Urinary bladder (tissue), 4 donors: Measurements from ENCODE around the gene BCL7A. TPM values are rescaled to one million over a fixed set of nuclear protein-coding genes. Genes with fewer than 3 reads are reported as not detected.
"Not testable (repeated sequence)": the region's sequence is repeated elsewhere in the genome, so short reads cannot be mapped to it uniquely, and the experiment has no call there.

ENCODE experiments used
- DNase-seq: peaks from one replicate; pipeline ENCODE4 v3.0.0-alpha.2; 2015; ENCODE audit errors: extremely low spot score
- H3K27ac ChIP-seq: one replicate; pipeline ENCODE4 v1.5.1; 2013; ENCODE audit warnings: low read depth, mild to moderate bottlenecking, moderate library complexity
- H3K36me3 ChIP-seq: one replicate; pipeline ENCODE4 v1.6.1; 2013; ENCODE audit warnings: mild to moderate bottlenecking, moderate library complexity; ENCODE audit not compliant: insufficient read depth
- H3K4me1 ChIP-seq: one replicate; pipeline ENCODE4 v1.6.1; 2013; ENCODE audit warnings: mild to moderate bottlenecking, moderate library complexity; ENCODE audit not compliant: insufficient read depth
- H3K4me3 ChIP-seq: one replicate; pipeline ENCODE4 v1.5.1; 2013; ENCODE audit warnings: low read depth, low read length
- WGBS: extraction: QIAGEN DNeasy Blood & Tissue Kit; methylation state at CpG from one replicate; pipeline ENCODE4 v1.1.7; 2013; 5-methylcytosine and 5-hydroxymethylcytosine counted together
- polyA plus RNA-seq: library from polyadenylated mRNA; stranded (reverse); fragments of 200-250 nt; gene quantifications from one replicate; pipeline ENCODE4 v1.2.3, GENCODE V29; 2013
- total RNA-seq: library from RNA; depleted of rRNA; stranded (reverse); fragments of >200 nt; gene quantifications from one replicate; pipeline ENCODE4 v1.2.3, GENCODE V29; 2014
- donor health status: healthy with polysubstance abuse.
- donor health status: healthy.

Gene BCL7A
- 7.8 TPM for total RNA-seq
- 9.1 TPM for polyA plus RNA-seq

DNA sequence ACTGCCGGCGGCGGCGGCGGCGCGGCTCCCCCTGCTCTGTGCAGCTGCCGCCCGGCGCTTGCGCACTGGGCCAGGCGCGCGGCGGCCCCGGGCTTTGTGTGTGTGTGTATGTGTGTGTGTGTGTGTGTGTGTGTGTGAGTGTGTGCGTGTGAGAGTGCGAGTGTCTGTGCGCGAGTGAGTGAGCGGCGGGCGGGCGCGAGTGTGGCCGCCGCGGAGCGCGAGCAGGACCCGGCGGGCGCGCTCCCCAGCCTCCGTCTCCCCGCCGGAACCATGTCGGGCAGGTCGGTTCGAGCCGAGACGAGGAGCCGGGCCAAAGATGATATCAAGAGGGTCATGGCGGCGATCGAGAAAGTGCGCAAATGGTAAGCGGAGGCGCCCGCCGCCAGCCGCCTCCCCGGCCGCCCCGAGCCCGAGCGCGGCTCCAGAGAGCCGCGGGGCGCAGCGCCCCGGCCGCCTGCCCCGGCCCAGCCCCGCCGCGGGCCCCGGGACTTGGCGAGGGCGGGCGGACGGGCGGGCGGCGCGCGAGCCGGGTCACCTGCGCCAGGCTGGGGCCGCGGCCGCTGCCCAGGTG, at the start of gene BCL7A:
TSS of gene BCL7A (plus strand) at position 63 of the 571 bp plus-strand sequence. CDS start at position 271, 208 bp downstream.
- WGBS = under 1% methylated on average over 83 of the region's 83 CpGs
- H3K4me3 ChIP-seq = peak within 1 kb of the TSS; percentile 96

DNA sequence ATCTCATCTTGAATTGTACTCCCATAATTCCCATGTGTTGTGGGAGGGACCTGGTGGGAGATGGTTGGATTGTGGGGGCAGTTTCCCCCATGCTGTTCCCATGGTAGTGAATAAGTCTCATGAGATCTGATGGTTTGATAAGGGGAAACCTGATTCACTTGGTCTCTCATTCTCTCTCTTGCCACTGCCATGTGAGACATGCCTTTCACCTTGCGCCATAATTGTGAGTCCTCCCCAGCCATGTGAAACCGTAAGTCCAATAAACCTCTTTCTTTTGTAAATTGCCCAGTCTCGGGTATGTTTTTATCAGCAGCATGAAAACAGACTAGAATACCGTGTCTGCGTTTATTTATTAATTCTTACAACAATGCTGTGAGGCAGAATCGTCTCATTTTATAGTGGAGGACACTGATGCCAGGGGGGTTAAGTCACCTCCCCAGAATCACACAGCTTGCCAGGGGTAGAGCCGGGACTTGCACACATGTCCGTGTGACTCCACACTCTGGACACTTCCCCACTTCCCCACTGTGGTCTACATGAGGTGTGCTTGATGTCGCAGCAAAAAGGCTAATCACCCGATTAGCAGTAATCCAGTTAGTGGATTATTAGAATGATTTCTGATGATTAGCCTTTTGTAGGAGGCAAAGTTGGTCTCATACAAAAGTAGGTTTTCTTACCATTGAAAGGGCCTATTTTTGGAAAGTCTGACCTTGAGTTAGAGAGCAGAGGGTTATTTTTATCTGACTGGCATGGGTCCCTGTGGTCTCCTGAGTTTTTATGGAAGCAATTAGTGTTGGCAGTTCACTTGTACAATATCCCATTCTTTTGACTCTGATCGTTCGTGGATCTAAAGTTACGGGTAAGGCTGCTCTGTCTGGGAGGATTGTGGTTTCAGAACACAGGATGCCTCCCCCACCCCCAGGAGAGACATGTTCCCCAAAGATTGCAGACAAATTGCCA, 47.4 kb upstream of the BCL7A start:
- H3K4me3 ChIP-seq = no peak overlapping the region
- no peaks in the 10 kb centered on the region for H3K36me3 ChIP-seq
- no peak overlapping the region for H3K27ac ChIP-seq
- H3K4me1 ChIP-seq = no peaks in the 10 kb centered on the region
- DNase-seq = no peak
- WGBS = 73% methylated on average over 13 of the region's 13 CpGs

More for the DNA sequence above, at the start of gene BCL7A:
- peak; percentile 51 for DNase-seq
- no peaks in the 10 kb centered on the region for H3K36me3 ChIP-seq
- no peaks in the 10 kb centered on the region for H3K4me1 ChIP-seq
- H3K27ac ChIP-seq = peak within 1 kb of the TSS; percentile 90

DNA sequence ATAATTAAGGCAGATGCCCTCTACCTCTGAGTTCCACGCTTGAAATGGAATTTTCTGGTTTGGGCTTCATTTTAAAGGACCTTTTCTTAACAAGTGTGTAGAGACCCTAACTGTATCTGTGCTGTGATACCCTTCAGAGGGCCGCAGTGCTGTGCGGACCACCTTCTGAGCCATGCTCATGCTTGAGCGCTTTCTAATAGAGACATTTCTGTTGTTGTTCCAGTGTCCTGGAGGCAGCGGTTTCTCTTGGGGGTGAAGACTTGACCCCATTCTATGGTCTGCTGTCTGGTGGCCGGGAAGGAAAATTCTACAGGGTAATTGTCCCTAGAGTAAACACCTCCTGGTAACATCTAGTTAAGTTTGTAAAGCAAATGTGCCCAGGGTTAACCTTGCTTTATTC, 46.7 kb upstream of the BCL7A start:
- H3K36me3 ChIP-seq = no peaks in the 10 kb centered on the region
- no peak overlapping the region for H3K27ac ChIP-seq
- WGBS = 86% methylated on average over 6 of the region's 6 CpGs
- H3K4me1 ChIP-seq = no peaks in the 10 kb centered on the region
- H3K4me3 ChIP-seq = no peak overlapping the region
- no peak for DNase-seq

DNA sequence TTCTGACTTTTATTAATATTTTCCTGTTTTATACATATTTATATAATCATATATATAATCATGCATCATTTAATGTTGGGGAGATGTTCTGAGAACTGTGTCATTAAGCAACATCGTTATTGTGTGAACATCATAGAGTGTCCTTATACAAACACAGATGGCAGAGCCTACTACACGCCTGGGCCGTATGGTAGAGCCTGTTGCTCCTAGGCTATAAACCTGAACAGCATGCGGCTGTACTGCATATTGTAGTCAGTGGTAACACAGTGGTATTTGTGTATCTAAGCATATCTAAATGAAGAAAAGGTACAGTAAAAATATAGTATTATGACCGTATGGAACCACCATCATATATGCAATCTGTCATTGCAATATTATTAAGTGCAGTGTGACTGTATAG, 44.7 kb upstream of the BCL7A start:
- no peak overlapping the region for H3K27ac ChIP-seq
- WGBS = 93% methylated on average over 5 of the region's 5 CpGs
- no peaks in the 10 kb centered on the region for H3K4me1 ChIP-seq
- no peaks in the 10 kb centered on the region for H3K36me3 ChIP-seq
- H3K4me3 ChIP-seq = no peak overlapping the region
- DNase-seq = no peak

DNA sequence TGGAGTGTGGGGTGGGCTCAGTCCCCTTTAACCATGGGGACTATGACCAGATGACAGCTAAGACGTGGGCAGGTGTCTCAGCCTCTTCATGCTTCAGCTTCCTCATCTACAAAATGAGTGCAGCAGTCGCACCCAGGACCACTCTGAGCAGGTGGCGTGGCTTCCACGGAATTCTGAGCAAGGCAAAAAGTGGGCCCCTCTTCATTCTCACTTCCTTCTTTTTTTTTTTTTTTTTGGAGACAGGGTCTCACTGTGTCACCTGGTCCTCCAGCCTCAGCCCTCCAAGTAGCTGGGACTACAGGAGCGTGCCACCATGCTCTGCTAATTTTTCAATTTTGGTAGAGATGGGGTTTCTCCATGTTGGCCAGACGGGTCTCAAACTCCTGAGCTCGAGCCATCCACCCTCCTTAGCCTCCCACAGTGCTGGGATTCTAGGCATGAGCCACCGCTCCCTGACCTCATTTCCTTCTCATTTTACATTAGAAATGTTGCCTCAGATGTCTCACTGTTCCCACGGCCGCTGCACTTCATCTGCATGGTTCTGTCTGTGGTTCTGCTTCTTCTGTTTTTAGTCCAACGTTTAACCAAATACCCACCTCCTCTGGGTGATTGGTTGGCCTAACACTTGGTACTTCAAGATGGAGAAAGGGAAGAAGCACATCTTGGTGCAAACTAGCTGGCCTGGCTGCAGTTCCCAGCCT, 41.3 kb upstream of the BCL7A start:
- DNase-seq = no peak
- Histone ChIP-seq H3K4me3 (no peak overlapping the region), H3K4me1 (no peaks in the 10 kb centered on the region), H3K27ac (no peak overlapping the region), H3K36me3 (no peaks in the 10 kb centered on the region)
- 73% methylated on average over 11 of the region's 11 CpGs for WGBS

DNA sequence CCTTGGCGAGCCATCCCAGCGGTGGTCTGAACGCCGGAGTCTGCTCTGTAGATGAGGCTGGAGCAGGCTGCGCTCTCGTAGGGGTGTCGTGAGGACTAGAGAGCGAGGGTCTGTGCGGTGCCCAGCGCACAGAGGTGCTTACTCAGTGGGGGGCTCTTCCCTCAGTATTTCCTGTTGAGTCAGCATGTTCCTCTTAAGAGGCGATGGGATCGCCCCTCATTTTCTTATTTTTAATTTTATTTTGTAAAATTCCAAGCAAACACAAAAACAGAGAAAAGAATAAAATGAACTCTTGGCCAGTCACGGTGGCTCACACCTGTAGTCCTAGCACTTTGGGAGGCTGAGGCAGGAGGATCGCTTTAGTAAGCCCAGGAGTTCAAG, 40.8 kb upstream of the BCL7A start:
- no peak overlapping the region for H3K27ac ChIP-seq
- DNase-seq = no peak
- H3K4me3 ChIP-seq = no peak overlapping the region
- no peaks in the 10 kb centered on the region for H3K36me3 ChIP-seq
- WGBS = 86% methylated on average over 14 of the region's 14 CpGs
- no peaks in the 10 kb centered on the region for H3K4me1 ChIP-seq

DNA sequence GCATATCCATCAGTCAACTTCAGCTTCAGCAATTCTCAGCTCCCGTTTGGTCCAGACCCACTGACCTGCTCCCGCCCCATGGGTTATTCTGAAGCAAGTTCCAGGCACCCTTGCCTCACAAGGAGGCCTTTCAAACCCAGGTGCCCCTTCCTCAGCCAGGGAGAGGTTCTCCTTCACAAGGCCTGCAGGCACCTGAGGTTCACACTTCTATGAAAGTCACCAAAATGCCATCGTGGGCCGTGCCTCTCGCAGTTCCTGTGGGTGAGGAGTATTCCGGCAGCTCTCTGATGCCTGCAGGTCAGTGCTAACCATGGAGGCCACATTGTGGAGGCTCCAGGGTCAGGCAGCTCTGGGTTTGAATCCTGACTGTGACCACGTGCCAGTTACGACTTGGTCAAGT, 40.2 kb upstream of the BCL7A start:
- WGBS = 88% methylated on average over 8 of the region's 8 CpGs
- Histone ChIP-seq H3K4me1 (no peaks in the 10 kb centered on the region), H3K36me3 (no peaks in the 10 kb centered on the region), H3K27ac (no peak overlapping the region), H3K4me3 (no peak overlapping the region)
- DNase-seq = no peak

DNA sequence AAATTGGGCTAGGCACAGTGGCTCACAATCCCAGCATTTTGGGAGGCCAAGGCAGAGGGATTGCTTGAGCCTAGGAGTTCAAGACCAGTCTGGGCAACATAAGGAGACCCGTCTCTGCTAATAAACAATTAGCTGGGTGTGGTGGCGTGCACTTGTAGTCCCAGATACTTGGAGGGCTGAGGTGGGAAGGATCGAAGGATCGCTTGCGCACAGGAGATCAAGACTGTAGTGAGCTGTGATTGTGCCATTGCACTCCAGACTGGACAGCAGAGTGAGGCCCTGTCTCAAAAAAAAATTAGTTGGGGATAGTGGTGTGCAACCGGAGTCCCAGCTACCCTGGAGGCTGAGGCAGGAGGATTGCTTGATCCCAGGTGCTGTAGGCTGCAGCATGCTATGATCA, 38.7 kb upstream of the BCL7A start:
- Histone ChIP-seq H3K27ac (no peak overlapping the region), H3K4me1 (no peaks in the 10 kb centered on the region), H3K36me3 (no peaks in the 10 kb centered on the region), H3K4me3 (no peak overlapping the region)
- DNase-seq = no peak
- WGBS = 96% methylated on average over 6 of the region's 6 CpGs

DNA sequence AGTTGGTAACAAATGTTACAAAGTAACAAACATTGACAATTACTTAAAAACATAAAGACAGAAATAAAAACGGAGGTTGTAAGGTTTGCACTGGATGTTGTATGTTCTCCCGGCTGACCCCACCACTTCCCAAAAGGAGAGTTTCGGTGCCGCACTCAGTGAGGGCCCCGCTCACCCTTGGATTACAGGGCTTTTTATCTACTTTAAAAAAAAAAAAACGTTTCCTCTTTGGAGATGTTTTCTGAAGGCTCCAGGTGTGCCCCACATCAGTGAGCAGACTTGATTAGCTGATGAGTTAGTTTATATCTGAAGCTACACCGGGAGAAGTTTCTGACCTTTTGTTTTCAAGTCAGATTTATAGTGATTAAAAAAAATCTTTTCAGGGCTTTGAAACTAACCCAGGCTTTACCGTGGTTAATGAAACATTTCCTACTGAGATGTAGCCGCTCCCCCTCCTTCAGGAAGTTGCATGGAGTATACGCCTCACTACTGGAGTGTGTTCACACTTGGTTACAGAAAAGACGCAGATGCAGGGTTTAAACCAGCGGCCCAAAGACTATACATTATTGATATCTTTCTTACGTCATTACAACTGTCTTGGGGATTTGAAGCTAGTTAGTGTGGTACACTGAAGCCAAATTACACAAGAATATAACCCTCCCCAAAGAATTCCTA, 38.0 kb upstream of the BCL7A start:
- DNase-seq = no peak
- Histone ChIP-seq H3K4me3 (no peak overlapping the region), H3K36me3 (no peaks in the 10 kb centered on the region), H3K4me1 (no peaks in the 10 kb centered on the region), H3K27ac (no peak overlapping the region)
- 50% methylated on average over 13 of the region's 13 CpGs for WGBS

DNA sequence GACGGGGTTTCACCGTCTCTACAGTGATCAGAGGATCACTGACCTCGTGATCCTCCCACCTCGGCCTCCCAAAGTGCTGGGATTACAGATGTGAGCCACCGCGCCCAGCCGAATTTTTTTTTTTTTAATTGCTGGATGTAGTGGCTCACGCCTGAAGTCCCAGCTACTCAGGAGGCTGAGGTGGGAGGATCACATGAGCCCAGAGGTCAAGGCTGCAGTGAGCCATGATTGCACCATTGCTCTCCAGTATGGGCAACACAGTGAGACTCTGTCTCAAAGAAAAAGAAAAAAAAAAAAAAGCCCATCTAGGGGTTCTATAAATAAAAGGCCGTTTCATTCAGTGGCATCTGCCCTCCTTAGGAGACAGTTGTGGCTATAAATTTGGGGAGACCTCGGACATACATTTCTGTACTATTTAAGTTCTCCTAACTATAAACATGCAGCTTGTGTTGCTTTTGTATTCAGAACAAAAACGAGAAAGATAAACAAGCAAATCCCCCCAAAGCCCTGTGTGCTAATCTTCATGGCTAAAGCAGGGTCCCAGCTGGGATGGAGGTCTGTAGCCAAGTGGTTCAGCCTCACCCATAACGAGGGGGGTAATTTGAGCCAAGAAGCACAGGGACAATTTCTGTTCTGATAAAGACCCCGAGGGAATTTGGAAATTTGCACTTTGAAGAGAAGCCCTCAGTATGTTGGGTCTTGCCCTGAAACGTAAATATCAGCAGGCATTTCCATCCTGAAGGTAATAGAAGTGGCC, 35.0 kb upstream of the BCL7A start:
- Histone ChIP-seq H3K4me1 (no peaks in the 10 kb centered on the region), H3K4me3 (no peak overlapping the region), H3K27ac (no peak overlapping the region), H3K36me3 (no peaks in the 10 kb centered on the region)
- DNase-seq = no peak
- 62% methylated on average over 14 of the region's 14 CpGs for WGBS

DNA sequence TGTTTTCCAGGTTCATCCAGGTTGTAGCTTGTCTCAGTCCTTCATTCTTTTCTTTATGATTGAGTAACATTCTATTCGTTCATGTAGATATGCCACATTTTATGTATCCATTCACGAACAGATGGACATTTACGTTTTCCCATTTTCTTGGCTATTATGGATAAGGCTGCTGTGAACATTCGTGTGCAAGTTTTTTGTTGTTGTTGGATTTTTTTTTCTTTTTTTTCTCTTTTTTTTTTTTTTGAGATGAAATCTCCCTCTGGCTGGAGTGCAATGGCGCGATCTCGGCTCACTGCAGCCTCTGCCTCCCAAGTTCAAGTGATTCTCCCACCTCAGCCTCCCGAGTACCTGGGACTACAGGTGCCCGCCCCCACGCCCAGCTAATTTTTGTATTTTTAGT, 33.2 kb upstream of the BCL7A start:
- not testable (repeated sequence) for H3K36me3 ChIP-seq, H3K27ac ChIP-seq, DNase-seq, H3K4me1 ChIP-seq, H3K4me3 ChIP-seq
- WGBS = 91% methylated on average over 10 of the region's 10 CpGs

DNA sequence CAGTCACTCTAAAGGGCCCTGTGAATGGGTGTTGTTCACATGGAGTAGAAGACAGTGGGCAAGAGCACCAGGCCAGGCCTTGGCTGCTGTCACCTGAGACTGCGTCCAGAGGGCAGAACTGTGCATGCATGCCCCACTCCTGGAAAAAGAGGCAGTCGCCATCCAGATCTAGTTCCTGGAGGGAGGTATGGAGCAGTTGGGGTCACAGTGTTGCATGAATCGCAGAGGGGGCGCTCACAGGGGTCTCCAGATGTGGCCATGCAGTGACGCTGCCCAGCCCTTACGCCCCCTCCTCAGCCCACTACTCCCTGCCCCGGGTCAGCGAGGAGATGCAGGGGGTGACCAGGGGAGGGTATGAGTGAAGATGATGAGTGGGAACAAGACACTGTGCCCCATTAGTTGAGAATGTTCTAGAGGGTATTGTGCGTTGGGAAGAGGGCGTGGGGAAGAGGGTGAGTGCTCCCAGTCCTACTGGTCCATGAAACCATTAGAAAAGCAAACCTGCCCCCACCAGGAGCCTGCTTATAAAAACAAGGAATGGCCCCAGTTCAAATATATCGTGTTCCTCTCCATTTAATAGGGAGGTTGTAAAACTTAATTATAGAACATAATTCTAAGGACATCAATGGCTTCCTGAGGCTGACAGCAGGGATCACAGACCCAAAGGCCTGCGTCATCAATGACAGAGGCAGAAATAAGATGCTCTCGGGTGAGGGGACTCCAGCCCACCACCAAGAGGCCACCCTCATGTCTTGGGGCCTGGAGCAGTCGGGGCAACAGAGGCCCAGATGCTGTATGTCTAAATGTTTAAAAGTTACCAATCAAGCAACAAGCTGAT, 32.2 kb upstream of the BCL7A start:
- DNase-seq = no peak
- 81% methylated on average over 14 of the region's 14 CpGs for WGBS
- H3K4me3 ChIP-seq = no peak overlapping the region

More for the DNA sequence above, 32.2 kb upstream of the BCL7A start:
- no peak overlapping the region for H3K27ac ChIP-seq
- H3K4me1 ChIP-seq = no peaks in the 10 kb centered on the region
- no peaks in the 10 kb centered on the region for H3K36me3 ChIP-seq
